ENCODE data around the gene TSSK6. TPM values are rescaled to one million over a fixed set of nuclear protein-coding genes. Genes with fewer than 3 reads are reported as not detected.

Gene TSSK6
- total RNA-seq, 1 donor from 2014 or later: 1.8 TPM

DNA sequence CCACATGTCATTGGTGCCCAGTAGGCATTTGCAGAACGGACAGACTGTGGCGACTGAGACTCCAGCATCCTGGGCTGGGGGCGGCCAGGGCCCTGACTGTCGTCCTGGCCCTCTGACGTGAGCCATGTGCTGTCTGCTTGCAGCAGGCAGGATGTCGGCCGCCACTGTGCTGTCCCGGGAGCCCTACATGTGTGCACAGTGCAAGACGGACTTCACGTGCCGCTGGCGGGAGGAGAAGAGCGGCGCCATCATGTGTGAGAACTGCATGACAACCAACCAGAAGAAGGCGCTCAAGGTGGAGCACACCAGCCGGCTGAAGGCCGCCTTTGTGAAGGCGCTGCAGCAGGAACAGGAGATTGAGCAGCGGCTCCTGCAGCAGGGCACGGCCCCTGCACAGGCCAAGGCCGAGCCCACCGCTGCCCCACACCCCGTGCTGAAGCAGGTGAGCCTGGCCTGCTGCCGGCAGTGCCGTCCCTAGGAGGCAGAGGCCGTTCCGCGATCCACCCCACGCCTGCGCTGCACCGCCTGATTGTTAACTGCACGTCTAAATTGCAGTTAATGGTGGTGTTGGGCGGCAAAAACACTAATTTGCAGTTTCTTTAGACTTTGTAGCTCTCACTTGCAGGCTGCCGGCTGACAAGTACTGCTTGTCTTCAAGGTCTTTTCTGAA, 14.2 kb downstream of the TSSK6 start:
- TF ChIP-seq, protein P1, sequence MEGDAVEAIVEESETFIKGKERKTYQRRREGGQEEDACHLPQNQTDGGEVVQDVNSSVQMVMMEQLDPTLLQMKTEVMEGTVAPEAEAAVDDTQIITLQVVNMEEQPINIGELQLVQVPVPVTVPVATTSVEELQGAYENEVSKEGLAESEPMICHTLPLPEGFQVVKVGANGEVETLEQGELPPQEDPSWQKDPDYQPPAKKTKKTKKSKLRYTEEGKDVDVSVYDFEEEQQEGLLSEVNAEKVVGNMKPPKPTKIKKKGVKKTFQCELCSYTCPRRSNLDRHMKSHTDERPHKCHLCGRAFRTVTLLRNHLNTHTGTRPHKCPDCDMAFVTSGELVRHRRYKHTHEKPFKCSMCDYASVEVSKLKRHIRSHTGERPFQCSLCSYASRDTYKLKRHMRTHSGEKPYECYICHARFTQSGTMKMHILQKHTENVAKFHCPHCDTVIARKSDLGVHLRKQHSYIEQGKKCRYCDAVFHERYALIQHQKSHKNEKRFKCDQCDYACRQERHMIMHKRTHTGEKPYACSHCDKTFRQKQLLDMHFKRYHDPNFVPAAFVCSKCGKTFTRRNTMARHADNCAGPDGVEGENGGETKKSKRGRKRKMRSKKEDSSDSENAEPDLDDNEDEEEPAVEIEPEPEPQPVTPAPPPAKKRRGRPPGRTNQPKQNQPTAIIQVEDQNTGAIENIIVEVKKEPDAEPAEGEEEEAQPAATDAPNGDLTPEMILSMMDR (IDR thresholded peaks at IDR 0.05): no peak
- Mint-ChIP-seq H3K36me3 (ENCODE audit: low read depth) (peaks cover 19% of the 10 kb centered on the region), H3K4me3 (ENCODE audit: unreplicated experiment) (no peak overlapping the region), H3K9me3 (ENCODE audit: low read depth) (no peaks in the 10 kb centered on the region), H3K27ac (ENCODE audit: unreplicated experiment) (no peak overlapping the region), H3K4me1 (ENCODE audit: low read depth) (no peaks in the 10 kb centered on the region), H3K27me3 (ENCODE audit: low read depth) (no peaks in the 10 kb centered on the region)
- no peak for DNase-seq (ENCODE audit: low spot score)

DNA sequence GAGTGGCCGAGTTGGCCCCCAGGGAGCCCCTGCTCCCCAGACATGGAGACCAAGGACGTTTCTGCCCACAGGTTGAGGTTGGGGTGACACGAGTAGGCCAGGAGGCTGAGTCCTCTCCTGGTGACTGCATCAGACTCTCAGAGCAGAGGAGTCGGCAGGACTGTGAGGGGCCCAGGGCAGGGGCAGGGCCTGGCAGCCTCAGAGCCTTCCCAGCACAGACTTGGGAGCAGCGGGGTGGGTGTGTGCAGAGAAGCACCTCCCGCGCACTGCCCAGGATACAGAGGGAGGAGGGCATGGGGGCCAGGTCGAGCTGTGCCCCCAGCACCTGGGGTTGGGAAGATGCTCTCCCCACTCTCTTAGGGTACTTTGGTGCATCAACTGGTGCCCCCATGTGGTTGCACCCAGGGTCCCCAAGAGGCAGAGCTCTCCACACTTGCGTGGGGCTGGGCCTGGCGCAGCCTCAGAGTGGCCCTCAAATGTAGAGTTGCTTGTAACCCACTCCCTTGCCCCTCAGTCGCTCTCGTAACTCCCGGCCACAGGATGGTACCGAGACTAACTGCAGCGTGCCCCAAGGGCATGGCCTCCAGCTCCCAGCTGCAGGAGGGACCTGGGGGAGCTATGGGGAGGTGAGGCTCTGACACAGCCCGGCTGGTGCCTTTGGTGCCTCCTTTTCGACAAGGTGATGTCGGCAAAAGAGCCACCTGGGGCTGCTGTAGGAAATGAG, 15.9 kb downstream of the TSSK6 start:
- no peak overlapping the region for H3K27ac Mint-ChIP-seq (ENCODE audit: unreplicated experiment)

DNA sequence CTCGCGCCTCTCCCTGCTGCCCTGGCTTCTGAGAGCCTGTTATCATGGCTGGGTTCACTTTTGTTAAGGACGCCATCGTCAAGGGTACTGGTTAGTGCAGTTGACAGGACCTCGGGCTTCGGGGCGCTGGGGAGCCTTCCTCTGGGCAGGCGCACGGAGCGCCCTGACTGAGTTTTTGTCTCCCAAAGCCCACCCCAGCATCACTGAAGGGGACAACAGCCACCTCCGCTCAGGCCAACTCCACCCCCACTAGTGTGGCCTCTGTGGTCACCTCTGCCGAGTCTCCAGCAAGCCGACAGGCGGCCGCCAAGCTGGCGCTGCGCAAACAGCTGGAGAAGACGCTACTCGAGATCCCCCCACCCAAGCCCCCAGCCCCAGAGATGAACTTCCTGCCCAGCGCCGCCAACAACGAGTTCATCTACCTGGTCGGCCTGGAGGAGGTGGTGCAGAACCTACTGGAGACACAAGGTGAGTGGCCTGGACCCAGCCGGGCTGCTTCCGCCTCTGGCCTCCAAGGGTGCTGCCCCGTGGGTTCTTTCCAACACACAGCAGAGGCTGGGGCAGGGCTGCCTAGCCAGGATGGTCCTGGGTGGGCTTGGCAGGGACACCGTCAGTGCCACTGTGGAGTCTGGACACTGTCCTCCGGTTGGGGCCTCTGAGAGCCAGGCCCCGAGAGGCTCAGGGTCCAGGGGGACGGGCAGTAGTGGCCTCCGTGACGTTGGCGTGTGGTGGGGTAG, 16.9 kb downstream of the TSSK6 start:
- Mint-ChIP-seq H3K4me3 (ENCODE audit: unreplicated experiment) (no peak overlapping the region), H3K4me1 (ENCODE audit: low read depth) (no peaks in the 10 kb centered on the region), H3K9me3 (ENCODE audit: low read depth) (no peaks in the 10 kb centered on the region), H3K27ac (ENCODE audit: unreplicated experiment) (no peak overlapping the region), H3K27me3 (ENCODE audit: low read depth) (no peaks in the 10 kb centered on the region), H3K36me3 (ENCODE audit: low read depth) (peaks cover 21% of the 10 kb centered on the region)
- TF ChIP-seq, protein P1 (IDR thresholded peaks at IDR 0.05): no peak
- DNase-seq (ENCODE audit: low spot score): no peak

More for the DNA sequence above, 15.9 kb downstream of the TSSK6 start:
- H3K4me1 Mint-ChIP-seq (ENCODE audit: low read depth): no peaks in the 10 kb centered on the region
- no peak overlapping the region for H3K4me3 Mint-ChIP-seq (ENCODE audit: unreplicated experiment)
- no peaks in the 10 kb centered on the region for H3K27me3 Mint-ChIP-seq (ENCODE audit: low read depth)
- TF ChIP-seq, protein P1 (IDR thresholded peaks at IDR 0.05): no peak
- H3K36me3 Mint-ChIP-seq (ENCODE audit: low read depth): peaks cover 21% of the 10 kb centered on the region
- H3K9me3 Mint-ChIP-seq (ENCODE audit: low read depth): no peaks in the 10 kb centered on the region
- DNase-seq (ENCODE audit: low spot score): no peak

DNA sequence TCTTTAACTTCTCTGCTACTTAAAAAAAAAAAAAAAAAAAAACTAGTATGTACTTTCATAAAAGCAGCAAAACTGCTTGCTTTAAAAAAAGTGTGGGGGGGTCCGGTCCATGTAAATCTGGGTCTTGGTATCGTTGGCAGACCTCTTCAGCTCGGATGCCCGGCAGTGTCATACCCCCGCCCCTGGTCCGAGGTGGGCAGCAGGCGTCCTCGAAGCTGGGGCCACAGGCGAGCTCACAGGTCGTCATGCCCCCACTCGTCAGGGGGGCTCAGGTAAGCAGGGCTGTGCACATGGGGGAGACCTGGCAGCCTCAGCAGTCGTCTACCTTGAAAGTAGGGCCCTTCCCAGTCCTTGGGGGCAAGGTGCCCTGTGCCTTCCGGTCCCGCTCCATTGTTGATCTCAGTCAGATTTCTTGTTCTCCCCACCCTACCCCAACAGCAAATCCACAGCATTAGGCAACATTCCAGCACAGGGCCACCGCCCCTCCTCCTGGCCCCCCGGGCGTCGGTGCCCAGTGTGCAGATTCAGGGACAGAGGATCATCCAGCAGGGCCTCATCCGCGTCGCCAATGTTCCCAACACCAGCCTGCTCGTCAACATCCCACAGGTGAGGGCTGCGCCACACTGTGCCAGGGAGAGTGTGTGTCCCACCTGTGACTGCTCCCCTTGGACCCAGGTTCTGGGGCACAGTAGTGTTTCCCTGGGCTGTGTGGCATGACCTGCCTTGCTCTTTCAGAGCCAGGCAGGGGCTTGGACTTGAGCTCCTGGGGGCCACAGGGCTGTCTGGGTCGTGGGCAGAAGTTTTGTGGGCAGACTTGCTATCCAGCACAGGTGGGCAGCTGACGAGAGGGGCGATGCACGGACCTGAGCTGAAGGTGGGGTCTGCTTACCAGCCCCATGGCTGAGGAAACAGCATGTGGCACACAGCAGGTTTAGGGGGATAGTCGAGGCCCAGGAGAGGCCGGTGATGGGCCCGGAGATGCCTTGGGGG, 19.4 kb downstream of the TSSK6 start:
- Mint-ChIP-seq H3K9me3 (ENCODE audit: low read depth) (no peaks in the 10 kb centered on the region), H3K4me3 (ENCODE audit: unreplicated experiment) (no peak overlapping the region), H3K27ac (ENCODE audit: unreplicated experiment) (no peak overlapping the region), H3K36me3 (ENCODE audit: low read depth) (peaks cover 12% of the 10 kb centered on the region), H3K4me1 (ENCODE audit: low read depth) (no peaks in the 10 kb centered on the region), H3K27me3 (ENCODE audit: low read depth) (no peaks in the 10 kb centered on the region)
- DNase-seq (ENCODE audit: low spot score): no peak
- TF ChIP-seq, protein P1 (IDR thresholded peaks at IDR 0.05): no peak
